ENCODE data around the gene OSBPL1A.

DNA sequence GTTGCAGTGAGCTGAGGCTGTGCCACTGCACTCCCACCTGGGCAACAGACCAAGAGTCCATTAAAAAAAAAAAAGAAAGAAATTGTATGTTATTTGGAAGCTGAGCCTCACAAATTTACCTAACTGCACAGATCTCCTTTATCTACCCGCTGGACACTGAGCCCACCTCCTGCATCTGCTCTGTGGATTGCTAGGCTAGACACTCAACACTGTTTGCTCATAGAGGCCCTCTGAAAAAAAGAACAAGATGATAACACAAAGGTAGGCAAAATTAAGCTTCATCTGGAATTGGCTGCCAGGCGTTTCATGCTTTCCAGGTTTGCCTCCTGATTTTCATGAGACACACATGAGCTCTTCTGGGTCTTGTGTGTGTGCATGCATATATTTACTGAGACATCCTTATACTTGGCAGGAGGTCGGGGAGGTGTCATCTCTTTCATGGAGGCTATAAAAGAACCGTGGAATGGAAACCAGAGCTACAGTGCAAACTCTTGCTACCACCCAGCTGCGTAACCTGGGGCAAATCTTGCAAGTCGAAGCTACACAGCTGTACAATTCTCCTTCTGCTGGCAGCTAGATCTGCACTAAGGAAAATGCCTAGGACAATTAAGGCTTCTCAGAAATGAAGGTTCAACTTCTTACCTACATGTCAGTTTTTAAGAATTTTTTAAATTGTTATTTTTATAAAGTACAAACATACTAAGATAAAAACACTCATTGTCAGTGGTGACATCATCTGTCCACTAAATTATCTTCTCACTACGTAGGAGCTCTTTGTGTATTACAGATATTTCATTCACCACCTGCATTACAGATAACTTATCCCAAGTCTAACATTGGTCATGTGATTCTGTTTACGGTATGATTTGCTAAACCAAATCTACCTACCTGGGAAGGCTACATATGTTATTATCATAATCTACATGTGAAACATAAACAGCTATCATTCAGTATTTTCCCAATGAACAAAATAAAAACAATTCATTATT lies 195.6 kb downstream of the OSBPL1A start:
- no peak for TF ChIP-seq SIN3A (IDR thresholded peaks at IDR 0.05; ENCODE audit: borderline replicate concordance, insufficient read depth, low read length)
- no peak for TF ChIP-seq POLR2AphosphoS5 (IDR thresholded peaks at IDR 0.05; ENCODE audit: low read depth, low read length)
- TF ChIP-seq REST (IDR thresholded peaks at IDR 0.05; ENCODE audit: insufficient read depth in 1 of 2, low read depth in 2 of 2, low read length in 2 of 2): no peak
- TF ChIP-seq TAF1 (IDR thresholded peaks at IDR 0.05; ENCODE audit: borderline replicate concordance, insufficient read depth, low read length): no peak
- no peak for TF ChIP-seq FOXP2 (optimal IDR thresholded peaks at IDR 0.05; ENCODE audit: borderline replicate concordance, extremely low read depth, extremely low read length, insufficient read depth)

Measured in PFSK-1 (cell line).